ENCODE results near the gene ARID1B.

The ARID1B gene

GRCh38 chr6:156901309-156902019, 124.3 kb downstream of the ARID1B start:
- no peak overlapping the region for H3K27ac ChIP-seq (ENCODE audit: low read depth, low read length, poor library complexity, severe bottlenecking)
- no peaks in the 10 kb centered on the region for H3K27me3 ChIP-seq (ENCODE audit: insufficient read depth, low read length)
- no peaks in the 10 kb centered on the region for H4K20me1 ChIP-seq (ENCODE audit: insufficient read depth, low read length)
- TF ChIP-seq EZH2 (IDR thresholded peaks at IDR 0.05; ENCODE audit: borderline replicate concordance, low read length) (no peak), CTCF (IDR thresholded peaks at IDR 0.05; ENCODE audit: low read length) (no peak)
- no peaks in the 10 kb centered on the region for H3K9me3 ChIP-seq (ENCODE audit: low read length)
- H2AFZ ChIP-seq (ENCODE audit: low read length): no peak overlapping the region
- H3K79me2 ChIP-seq (ENCODE audit: insufficient read depth, low read length): peaks cover 47% of the 10 kb centered on the region
- H3K4me1 ChIP-seq (ENCODE audit: insufficient read depth, low read length, severe bottlenecking): peaks cover 14% of the 10 kb centered on the region
- H3K9me2 ChIP-seq (ENCODE audit: low read depth, low read length): no peaks in the 10 kb centered on the region
- H3K4me2 ChIP-seq (ENCODE audit: low read length): no peak overlapping the region
- H3K4me3 ChIP-seq (ENCODE audit: low read depth, low read length, poor library complexity, severe bottlenecking): no peak overlapping the region
- no peaks in the 10 kb centered on the region for H3F3A ChIP-seq (ENCODE audit: insufficient read depth, low read length)
- H3K9ac ChIP-seq (ENCODE audit: low read length): no peak overlapping the region
- H3K36me3 ChIP-seq (ENCODE audit: insufficient read depth, low read length): peaks cover 33% of the 10 kb centered on the region

- H3K79me2 ChIP-seq (ENCODE audit: insufficient read depth, low read length): peaks cover 45% of the 10 kb centered on the region
- H3K9me2 ChIP-seq (ENCODE audit: low read depth, low read length): no peaks in the 10 kb centered on the region
- H3K4me1 ChIP-seq (ENCODE audit: insufficient read depth, low read length, severe bottlenecking): peaks cover 14% of the 10 kb centered on the region
- H2AFZ ChIP-seq (ENCODE audit: low read length): no peak overlapping the region
- no peak overlapping the region for H3K4me2 ChIP-seq (ENCODE audit: low read length)
- H4K20me1 ChIP-seq (ENCODE audit: insufficient read depth, low read length): no peaks in the 10 kb centered on the region
- peaks cover 33% of the 10 kb centered on the region for H3K36me3 ChIP-seq (ENCODE audit: insufficient read depth, low read length)
- H3K4me3 ChIP-seq (ENCODE audit: low read depth, low read length, poor library complexity, severe bottlenecking): no peak overlapping the region
- H3K9ac ChIP-seq (ENCODE audit: low read length): no peak overlapping the region
- H3K9me3 ChIP-seq (ENCODE audit: low read length): no peaks in the 10 kb centered on the region
- no peak overlapping the region for H3K27ac ChIP-seq (ENCODE audit: low read depth, low read length, poor library complexity, severe bottlenecking)
- no peaks in the 10 kb centered on the region for H3K27me3 ChIP-seq (ENCODE audit: insufficient read depth, low read length)
- TF ChIP-seq EZH2 (IDR thresholded peaks at IDR 0.05; ENCODE audit: borderline replicate concordance, low read length): no peak
- no peak for TF ChIP-seq CTCF (IDR thresholded peaks at IDR 0.05; ENCODE audit: low read length)
- H3F3A ChIP-seq (ENCODE audit: insufficient read depth, low read length): no peaks in the 10 kb centered on the region
Measured at GRCh38 chr6:156902782-156903181, 125.6 kb downstream of the ARID1B start.

- Histone ChIP-seq H3K79me2 (ENCODE audit: insufficient read depth, low read length) (peaks cover 32% of the 10 kb centered on the region), H3K4me1 (ENCODE audit: insufficient read depth, low read length, severe bottlenecking) (peaks cover 15% of the 10 kb centered on the region), H3K4me3 (ENCODE audit: low read depth, low read length, poor library complexity, severe bottlenecking) (no peak overlapping the region), H3K4me2 (ENCODE audit: low read length) (no peak overlapping the region), H3K9ac (ENCODE audit: low read length) (no peak overlapping the region), H2AFZ (ENCODE audit: low read length) (no peak overlapping the region), H3K9me2 (ENCODE audit: low read depth, low read length) (no peaks in the 10 kb centered on the region), H3K9me3 (ENCODE audit: low read length) (no peaks in the 10 kb centered on the region), H3K36me3 (ENCODE audit: insufficient read depth, low read length) (peaks cover 33% of the 10 kb centered on the region), H4K20me1 (ENCODE audit: insufficient read depth, low read length) (no peaks in the 10 kb centered on the region), H3K27me3 (ENCODE audit: insufficient read depth, low read length) (no peaks in the 10 kb centered on the region), H3F3A (ENCODE audit: insufficient read depth, low read length) (no peaks in the 10 kb centered on the region), H3K27ac (ENCODE audit: low read depth, low read length, poor library complexity, severe bottlenecking) (no peak overlapping the region)
- TF ChIP-seq CTCF (IDR thresholded peaks at IDR 0.05; ENCODE audit: low read length) (no peak), EZH2 (IDR thresholded peaks at IDR 0.05; ENCODE audit: borderline replicate concordance, low read length) (no peak)
Measured at GRCh38 chr6:156904176-156904967, 127.2 kb downstream of the ARID1B start.

Measured in OCI-LY1 (cell line).